ENCODE data around the gene ARHGAP29.
A peak's percentile ranks its signal among the peaks of the same experiment; 100 is the strongest.

ARHGAP29 gene

GRCh38 chr1:94283462-94283861 is 46.1 kb upstream of the ARHGAP29 start:
- no peaks in the 10 kb centered on the region for H3K9me3 ChIP-seq
- no peaks in the 10 kb centered on the region for H3K27me3 ChIP-seq
- TF ChIP-seq CTCF (IDR thresholded peaks at IDR 0.05; ENCODE audit: low read depth, low read length), result no peak
- no peaks in the 10 kb centered on the region; the same call in 1 of the 2 replicates for H3K4me1 ChIP-seq
- no peak for DNase-seq
- no peak overlapping the region for H3K4me3 ChIP-seq (ENCODE audit: low read depth, low read length)
- no peaks in the 10 kb centered on the region for H3K36me3 ChIP-seq

GRCh38 chr1:94282143-94282711 is 44.8 kb upstream of the ARHGAP29 start:
- no peak overlapping the region for H3K4me3 ChIP-seq (ENCODE audit: low read depth, low read length)
- H3K4me1 ChIP-seq, result no peaks in the 10 kb centered on the region; the same call in 1 of the 2 replicates
- no peaks in the 10 kb centered on the region for H3K9me3 ChIP-seq
- no peak for TF ChIP-seq CTCF (IDR thresholded peaks at IDR 0.05; ENCODE audit: low read depth, low read length)
- no peaks in the 10 kb centered on the region for H3K27me3 ChIP-seq
- no peaks in the 10 kb centered on the region for H3K36me3 ChIP-seq
- no peak for DNase-seq

GRCh38 chr1:94281361-94282142 is 44.2 kb upstream of the ARHGAP29 start:
- Histone ChIP-seq H3K27me3 (no peaks in the 10 kb centered on the region), H3K4me3 (ENCODE audit: low read depth, low read length) (no peak overlapping the region), H3K36me3 (no peaks in the 10 kb centered on the region), H3K9me3 (no peaks in the 10 kb centered on the region), H3K4me1 (no peaks in the 10 kb centered on the region; the same call in 1 of the 2 replicates)
- no peak for TF ChIP-seq CTCF (IDR thresholded peaks at IDR 0.05; ENCODE audit: low read depth, low read length)
- DNase-seq, result peak; percentile 37

GRCh38 chr1:94280541-94280940 is 43.2 kb upstream of the ARHGAP29 start:
- H3K4me1 ChIP-seq, result no peaks in the 10 kb centered on the region; the same call in 1 of the 2 replicates
- H3K36me3 ChIP-seq, result no peaks in the 10 kb centered on the region
- DNase-seq, result no peak
- no peak for TF ChIP-seq CTCF (IDR thresholded peaks at IDR 0.05; ENCODE audit: low read depth, low read length)
- H3K27me3 ChIP-seq, result no peaks in the 10 kb centered on the region
- no peaks in the 10 kb centered on the region for H3K9me3 ChIP-seq
- H3K4me3 ChIP-seq (ENCODE audit: low read depth, low read length), result no peak overlapping the region

- Histone ChIP-seq H3K27me3 (no peaks in the 10 kb centered on the region), H3K36me3 (no peaks in the 10 kb centered on the region), H3K4me3 (ENCODE audit: low read depth, low read length) (no peak overlapping the region), H3K4me1 (no peaks in the 10 kb centered on the region; the same call in 1 of the 2 replicates), H3K9me3 (no peaks in the 10 kb centered on the region)
- no peak for DNase-seq
- TF ChIP-seq CTCF (IDR thresholded peaks at IDR 0.05; ENCODE audit: low read depth, low read length), result no peak
Observed at GRCh38 chr1:94279462-94279861, 42.1 kb upstream of the ARHGAP29 start.

GRCh38 chr1:94279038-94279437 is 41.7 kb upstream of the ARHGAP29 start:
- H3K36me3 ChIP-seq, result no peaks in the 10 kb centered on the region
- H3K4me3 ChIP-seq (ENCODE audit: low read depth, low read length), result no peak overlapping the region
- no peaks in the 10 kb centered on the region for H3K9me3 ChIP-seq
- no peak for DNase-seq
- no peaks in the 10 kb centered on the region; the same call in 1 of the 2 replicates for H3K4me1 ChIP-seq
- no peak for TF ChIP-seq CTCF (IDR thresholded peaks at IDR 0.05; ENCODE audit: low read depth, low read length)
- no peaks in the 10 kb centered on the region for H3K27me3 ChIP-seq
